ENCODE measurements around the gene ZNF419.
"Not testable (repeated sequence)": the region's sequence is repeated elsewhere in the genome, so short reads cannot be mapped to it uniquely, and the experiment has no call there.

Gene ZNF419

DNA sequence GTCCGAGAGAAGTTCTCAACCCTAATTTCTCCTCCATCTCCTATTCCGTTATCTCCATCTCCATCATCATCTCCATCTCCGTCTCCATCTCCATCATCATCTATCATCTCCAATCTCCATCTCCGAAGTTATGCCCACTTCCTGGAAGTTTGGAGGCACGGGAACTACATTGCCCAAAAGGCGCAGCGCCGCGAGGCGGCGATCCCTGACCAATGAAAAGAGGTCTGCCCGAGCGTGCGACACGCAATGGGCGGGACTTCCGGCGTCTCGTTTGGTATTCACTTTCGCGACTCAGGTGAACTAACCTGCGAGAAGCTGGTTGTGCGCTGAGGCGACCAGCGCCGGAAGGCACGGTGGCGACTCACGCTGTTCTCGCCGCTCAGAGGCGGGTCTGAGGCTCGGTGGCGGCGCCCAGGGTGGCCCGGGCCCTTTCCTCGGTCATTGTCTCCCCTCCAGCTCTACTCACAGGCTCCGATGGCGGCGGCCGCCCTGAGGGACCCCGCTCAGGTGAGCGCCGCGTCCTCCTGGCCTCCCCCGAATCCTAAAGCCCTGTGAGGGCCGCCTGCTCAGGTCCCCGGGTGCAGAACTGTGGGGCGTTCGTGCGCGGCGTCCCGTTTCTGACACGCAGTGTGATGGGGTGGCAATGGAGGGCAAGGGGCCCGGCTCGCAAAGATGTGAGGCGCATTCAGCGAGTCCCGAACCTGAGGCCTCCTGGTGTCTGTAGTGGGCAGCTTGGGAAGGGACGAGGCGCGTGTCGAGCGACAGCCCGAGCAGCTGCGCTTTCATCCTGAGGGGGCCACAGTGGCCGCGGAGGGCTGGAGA is at the start of gene ZNF419:
TSS of gene ZNF419 (plus strand) at position 274 of the 822 bp plus-strand sequence. CDS start at position 475, 201 bp downstream.
- DNase-seq (ENCODE audit: low read depth): peak; percentile 77

DNA sequence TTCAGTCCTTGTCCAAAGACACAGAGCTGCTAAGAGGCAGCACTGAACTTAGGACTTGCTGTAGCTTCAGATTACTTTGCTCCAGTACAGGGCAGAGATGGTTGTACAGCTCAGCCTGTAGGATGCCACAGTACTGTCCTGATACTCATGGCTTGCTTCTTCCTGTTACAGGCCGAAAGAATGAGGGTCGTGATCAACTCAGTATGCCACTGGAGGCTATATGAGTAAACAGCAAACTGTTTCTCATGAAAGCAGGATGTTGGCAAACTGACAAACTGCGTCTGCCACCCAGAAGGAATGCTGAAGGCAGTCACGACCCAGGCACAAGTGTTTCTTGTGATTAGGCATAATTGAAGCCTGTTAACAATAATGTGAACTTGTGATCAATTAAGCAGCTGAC is 49.6 kb upstream of the ZNF419 start:
- DNase-seq (ENCODE audit: low read depth): no peak

DNA sequence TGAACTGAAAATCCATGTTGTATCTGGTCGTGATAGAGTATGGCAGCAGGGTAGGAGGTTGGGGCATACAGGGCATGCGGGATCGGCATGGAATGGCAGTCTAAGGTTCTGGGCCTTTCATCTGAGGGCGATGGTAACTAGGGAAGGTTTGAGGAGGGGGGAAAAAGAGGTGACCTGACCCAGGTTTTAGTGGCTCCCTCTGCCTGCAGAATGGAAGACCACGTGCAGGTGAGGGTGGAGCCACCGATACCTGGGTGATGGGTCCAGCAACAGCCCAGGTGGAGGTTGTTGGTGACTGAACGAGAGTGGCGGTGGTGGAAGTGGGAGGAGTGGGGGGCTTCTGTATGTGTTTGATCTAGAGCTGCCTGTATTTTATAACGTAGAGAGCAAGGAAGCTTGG is 48.6 kb upstream of the ZNF419 start:
- no peak for DNase-seq (ENCODE audit: low read depth)

DNA sequence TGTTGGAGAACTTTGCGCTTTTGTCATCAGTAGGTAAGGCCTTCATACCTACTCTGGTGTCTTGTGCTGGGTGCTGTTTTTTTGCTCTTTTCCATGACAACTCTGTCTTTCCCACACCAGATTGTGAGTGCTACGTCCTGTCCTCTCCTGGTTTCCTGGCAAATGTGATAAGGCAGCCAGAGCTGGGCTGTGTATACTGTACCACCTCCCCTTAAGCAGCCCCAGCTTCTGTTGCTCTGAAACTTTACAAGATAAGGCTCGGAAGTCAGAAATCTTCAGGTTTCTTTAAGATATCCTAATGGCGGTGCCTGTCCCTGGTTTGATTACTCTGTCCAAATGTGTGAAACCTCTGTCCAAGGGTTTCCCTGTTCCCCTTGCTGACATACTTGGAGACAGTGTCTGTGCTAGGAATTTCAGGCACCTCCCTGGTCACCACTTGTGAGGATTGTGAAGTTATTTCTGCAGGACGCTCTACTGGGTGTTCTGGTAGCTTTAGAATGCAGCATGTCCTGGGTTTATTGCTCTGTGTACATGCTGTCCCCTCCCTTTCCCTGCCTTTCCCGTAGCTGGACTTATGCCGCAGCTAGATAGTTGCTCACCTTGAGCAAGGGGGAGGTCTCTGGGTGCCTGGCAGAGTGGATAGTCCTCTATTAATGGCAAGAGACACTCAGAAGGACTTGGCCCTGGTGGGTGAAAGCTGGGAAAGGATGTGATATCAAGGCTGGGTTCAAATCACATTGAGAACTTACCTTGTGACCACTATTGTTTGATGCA is 45.4 kb upstream of the ZNF419 start:
- no peak for DNase-seq (ENCODE audit: low read depth)

DNA sequence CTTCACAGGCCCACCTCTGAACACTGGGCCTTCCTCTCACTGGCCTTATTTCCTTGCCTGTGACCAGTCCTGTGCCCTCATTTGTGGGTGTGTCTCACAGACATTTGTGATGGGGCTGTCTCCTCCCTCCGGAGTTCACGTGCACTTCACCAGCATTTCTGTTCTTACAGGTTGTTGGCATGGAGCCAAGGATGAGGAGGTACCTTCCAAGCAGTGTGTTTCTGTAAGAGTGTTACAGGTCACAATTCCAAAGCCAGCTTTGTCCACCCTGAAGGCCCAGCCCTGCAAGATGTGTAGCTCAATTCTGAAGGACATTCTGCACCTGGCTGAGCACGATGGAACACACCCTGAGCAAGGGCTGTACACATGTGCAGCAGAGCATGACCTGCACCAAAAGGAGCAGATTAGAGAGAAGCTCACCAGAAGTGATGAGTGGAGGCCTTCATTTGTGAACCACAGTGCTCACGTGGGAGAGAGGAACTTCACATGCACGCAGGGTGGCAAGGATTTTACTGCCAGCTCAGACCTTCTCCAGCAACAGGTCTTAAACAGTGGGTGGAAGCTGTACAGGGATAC is 44.3 kb upstream of the ZNF419 start:
- no peak for DNase-seq (ENCODE audit: low read depth)

DNA sequence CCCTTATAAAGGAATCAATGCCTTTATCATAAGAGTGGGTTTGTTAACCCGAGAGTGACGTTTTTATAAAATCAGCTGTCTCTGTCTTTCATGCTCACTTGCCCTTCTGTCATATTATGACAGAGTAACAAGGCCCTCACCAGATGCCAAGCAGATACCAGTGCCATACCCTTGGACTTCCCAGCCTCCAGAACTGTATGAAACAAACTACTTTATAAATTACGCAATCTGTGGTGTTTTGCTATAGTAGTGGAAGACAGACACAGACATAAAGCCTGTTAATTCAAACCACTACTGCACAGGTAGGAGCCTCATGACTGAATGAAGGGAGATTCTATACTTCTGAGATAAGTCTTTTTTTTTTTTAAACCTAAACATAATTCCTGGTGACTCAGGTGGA is 35.2 kb upstream of the ZNF419 start:
- no peak for DNase-seq (ENCODE audit: low read depth)

DNA sequence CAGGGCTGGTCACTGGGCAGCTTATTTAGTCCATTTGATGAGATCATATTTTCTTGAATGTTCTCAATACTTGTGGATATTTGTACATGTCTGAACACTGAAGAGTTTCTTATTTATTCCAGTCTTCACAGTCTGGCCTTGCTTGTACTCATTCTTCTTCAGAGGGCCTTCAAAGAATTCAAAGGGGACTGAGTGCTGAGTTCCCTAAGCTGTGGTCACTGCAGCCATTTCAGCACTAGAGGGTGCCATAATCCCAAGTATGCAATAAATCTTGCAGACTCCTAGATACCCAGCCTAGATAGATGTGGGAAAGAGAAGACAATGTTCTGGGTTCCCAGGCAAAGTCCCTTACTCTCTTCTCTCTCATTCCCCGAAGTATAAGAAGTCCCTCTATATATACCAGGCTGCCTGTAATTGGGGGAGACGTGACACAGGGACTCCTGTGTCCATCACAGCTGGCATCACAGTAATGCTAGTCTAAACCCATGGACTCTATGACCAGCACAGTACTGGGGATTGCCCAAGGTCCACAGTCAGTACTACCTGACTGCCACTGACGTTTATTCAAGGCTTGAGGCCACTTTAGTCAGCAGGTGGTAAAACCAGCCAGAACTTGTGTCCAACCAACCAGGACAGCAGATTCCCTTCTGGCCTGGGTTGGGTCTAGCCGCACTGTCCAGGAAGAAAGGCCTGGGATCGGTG is 21.7 kb upstream of the ZNF419 start:
- no peak for DNase-seq (ENCODE audit: low read depth)

DNA sequence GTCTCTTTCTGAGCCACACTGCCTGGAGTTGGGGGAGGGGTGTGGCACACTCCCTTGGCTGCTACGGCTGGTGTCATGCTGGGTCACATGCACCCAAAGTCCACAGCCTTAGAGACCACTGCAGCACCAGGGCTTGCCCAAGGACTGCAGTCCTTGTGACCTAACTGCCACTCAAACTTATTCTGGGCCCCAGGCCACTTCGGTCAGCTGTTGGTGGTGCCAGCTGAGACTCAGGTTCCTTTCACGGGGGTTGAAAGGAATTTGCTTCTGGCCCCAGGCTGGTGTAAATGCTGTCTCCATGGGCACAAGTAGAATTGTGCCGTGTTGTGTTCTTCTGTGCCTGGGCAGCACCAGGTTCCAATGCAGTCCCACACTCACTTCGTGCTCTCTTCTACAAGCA is 21.1 kb upstream of the ZNF419 start:
- no peak for DNase-seq (ENCODE audit: low read depth)

DNA sequence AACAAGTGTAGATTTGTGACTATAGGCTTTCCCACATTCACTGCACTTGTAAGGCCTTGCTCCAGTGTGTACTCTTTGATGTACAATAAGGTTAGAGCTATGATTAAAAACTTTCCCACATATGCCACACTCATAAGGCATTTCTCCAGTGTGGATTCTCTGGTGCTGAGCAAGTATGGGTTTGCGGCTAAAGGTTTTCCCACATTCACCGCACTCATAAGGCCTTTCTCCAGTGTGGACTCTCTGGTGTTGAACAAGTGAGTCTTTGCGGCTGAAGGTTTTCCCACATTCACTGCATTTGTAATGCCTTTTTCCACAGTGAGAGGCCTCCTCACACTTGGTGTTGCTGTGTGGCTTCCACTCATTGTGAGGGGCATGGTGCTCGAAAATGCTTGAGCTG is 13.9 kb upstream of the ZNF419 start:
- DNase-seq (ENCODE audit: low read depth): no peak

DNA sequence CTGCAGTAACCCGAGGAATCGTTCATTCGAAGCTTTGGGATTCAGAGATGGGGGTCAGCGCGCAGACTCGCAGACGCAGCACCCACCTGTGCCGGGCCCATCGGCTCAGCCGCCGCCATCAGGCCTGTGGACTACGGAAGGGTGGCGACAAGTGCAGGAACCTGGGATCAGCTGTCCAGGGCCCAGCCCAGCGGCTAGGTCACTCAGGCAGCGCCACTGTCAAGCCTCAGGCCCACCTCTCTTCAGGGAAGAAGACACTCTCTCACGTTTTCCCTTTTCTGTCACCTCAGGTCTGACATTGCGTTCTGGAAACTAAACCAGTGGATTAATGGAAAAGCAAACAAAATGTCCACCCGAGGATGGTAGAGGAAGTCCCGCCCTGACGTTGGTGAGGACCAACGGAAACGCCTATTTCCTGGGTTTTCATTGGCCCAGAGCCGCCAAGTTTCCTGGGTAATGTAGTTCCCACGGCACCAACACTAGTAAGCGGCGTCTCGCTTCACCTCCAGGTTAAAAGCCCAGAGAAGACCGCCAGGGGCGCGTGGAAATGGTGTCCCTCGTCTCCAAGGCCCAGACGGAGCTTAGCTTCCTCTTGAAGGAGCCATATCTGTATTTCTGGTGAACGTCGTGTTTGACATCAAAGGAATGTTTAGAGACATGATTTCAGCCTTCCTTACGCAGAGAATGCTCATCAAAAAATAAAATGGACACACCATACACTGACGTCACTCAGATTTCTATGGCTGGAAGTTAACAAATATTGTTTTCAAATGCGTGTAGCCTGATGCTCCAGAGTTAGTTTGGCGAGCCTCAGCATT is 10.2 kb upstream of the ZNF419 start, which contains the start of gene ZNF772:
TSS of gene ZNF772 (minus strand) at position 376 of the 818 bp plus-strand sequence. CDS start at position 119, 257 bp downstream.
- peak; percentile 91 for DNase-seq (ENCODE audit: low read depth)

DNA sequence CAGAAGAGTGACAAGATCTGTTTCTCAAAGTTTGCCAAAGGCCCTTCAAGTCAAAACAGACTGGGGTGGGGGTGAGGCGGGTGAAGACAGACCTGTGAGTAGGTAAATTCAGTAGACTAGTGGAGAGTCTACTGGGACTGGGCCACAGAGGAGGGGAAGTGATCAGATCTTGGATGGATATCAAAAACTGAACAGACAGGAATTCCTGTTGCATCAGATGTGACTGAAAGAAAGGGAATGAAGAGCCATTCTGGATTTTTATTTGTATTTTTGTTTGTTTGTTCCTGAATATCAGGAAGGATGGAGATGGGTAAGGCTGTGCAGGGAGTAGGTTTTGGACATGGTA is 722 bp downstream of the ZNF419 start:
- DNase-seq (ENCODE audit: low read depth): peak; percentile 25

DNA sequence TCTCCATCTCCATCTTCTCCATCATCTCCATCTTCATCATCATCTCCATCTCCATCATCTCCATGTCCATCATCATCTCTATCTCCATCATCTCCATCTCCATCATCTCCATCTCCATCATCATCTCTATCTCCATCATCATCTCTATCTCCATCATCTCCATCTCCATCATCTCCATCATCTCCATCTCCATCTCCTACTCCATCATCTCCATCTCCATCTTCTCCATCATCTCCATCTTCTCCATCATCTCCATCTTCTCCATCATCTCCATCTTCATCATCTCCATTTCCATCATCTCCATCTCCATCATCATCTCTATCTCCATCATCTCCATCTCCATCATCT is 11.8 kb downstream of the ZNF419 start:
- not testable (repeated sequence) for DNase-seq (ENCODE audit: low read depth)

DNA sequence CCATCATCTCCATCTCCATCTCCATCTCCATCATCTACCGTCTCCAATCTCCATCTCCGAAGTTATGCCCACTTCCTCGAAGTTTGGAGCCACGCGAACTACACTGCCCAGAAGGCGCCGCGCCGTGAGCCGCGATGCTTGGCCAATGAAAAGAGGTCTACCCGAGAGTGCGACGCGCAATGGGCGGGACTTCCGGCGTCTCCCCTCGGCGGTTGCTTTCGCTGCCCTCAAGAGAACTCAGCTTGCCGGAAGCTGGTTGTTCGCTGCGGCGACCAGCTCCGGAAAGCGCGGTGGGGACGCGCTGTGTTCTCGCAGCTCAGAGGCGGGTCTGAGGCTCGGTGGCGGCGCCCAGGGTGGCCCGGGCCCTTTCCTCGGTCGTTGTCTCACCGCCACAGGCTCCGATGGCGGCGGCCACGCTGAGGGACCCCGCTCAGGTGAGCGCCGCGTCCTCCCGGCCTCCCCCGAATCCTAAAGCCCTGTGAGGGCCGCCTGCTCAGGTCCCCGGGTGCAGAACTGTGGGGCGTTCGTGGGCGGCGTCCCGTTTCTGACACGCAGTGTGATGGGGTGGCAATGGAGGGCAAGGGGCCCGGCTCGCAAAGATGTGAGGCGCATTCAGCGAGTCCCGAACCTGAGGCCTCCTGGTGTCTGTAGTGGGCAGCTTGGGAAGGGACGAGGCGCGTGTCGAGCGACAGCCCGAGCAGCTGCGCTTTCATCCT is 12.3 kb downstream of the ZNF419 start, which contains the start of gene ZNF773:
TSS of gene ZNF773 (plus strand) at position 259 of the 716 bp plus-strand sequence. CDS start at position 402, 143 bp downstream.
- peak; percentile 95 for DNase-seq (ENCODE audit: low read depth)

DNA sequence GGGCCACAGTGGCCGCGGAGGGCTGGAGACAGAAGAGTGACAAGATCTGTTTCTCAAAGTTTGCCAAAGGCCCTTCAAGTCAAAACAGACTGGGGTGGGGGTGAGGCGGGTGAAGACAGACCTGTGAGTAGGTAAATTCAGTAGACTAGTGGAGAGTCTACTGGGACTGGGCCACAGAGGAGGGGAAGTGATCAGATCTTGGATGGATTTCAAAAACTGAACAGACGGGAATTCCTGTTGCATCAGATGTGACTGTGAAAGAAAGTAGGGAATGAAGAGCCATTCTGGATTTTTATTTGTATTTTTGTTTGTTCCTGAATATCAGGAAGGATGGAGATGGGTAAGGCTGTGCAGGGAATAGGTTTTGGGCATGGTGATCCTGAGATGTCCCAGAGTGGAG is 12.8 kb downstream of the ZNF419 start:
- DNase-seq (ENCODE audit: low read depth): peak; percentile 58

DNA sequence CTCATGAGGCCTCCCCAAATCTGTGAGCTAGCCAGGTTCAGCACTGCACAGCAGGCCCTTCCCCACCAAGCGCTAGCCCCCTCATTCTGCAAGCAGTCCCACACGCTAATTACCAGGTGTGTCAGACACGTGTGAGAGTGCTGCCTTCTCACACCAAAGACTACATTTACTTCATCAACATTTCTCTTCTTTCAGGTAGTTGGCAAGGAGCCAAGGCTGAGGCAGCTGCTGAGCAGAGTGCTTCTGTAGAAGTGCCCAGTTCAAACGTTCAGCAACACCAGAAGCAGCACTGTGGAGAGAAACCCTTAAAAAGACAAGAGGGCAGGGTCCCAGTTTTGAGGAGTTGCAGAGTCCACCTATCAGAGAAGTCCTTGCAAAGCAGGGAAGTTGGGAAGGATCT is 18.6 kb downstream of the ZNF419 start:
- no peak for DNase-seq (ENCODE audit: low read depth)

DNA sequence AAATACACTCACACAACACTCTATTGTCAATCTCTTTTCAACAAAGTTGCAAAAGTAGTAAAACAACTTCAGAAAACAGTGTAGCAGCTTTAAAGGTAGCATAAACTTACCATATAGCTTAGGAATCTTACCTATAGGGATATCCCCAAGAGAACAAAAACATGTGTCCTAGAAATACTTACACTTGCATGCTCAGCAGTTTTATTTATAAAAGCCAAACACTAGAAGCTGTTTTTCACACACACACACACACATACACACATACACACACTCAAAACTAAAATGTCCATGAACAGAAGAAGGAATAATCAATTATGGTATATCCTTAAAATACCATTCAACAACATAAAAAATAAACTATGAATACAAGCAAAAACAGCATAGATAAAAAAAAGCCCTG is 23.9 kb downstream of the ZNF419 start:
- DNase-seq (ENCODE audit: low read depth): no peak

DNA sequence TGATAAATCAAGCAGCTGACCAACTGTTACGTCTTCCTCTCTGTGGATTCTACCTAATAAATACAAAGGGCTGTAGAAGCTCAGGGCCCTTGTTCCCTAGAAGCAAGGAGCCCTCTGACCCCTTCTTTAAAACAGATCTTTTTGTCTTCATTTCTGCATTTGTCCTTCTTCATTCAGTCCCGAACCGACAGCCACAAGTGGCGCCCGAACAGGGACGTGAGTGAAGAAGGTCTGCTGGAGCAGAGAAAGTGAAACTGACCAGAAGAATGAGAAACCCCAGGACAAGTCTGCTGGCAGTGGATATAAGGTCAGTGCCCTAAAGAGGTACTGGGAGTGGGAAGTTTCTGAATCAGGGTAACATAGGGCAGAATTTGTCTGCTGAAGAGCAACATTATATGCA is 25.3 kb downstream of the ZNF419 start:
- peak; percentile 16 for DNase-seq (ENCODE audit: low read depth)

DNA sequence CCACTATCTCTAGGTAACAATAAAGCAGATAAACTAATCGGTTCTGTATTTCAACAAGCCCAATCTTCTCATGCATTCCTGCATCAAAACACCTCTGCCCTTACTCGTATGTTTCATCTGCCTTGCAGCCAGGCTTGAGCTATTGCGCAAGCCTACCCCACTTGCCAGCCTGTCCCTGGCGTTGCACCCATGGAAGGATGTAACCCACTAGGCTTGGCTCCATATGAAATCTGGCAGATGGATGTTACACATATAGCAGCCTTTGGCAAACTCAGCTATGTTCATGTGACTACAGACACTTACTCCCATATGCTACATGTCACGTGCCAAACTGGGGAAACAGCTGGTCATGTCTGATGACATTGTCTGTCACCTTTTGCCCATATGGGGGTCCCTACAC is 27.7 kb downstream of the ZNF419 start:
- DNase-seq (ENCODE audit: low read depth): no peak

DNA sequence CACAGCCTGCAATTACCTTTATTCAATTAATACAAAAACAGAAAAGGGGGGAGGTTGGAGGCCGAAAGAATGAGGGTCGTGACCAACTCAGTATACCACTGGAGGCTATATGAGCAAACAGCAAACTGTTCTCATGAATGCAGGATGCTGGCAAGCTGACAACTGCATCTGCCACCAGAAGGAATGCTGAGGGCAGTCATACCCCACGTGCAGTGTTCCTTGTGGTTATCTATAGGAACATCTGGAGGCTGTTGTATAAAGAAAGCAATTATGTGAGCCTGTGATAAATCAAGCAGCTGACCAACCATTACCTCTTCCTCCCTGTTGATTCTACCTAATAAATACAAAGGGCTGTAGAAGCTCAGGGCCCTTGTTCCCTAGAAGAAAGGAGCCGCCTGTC is 30.5 kb downstream of the ZNF419 start:
- DNase-seq (ENCODE audit: low read depth): not testable (repeated sequence)

DNA sequence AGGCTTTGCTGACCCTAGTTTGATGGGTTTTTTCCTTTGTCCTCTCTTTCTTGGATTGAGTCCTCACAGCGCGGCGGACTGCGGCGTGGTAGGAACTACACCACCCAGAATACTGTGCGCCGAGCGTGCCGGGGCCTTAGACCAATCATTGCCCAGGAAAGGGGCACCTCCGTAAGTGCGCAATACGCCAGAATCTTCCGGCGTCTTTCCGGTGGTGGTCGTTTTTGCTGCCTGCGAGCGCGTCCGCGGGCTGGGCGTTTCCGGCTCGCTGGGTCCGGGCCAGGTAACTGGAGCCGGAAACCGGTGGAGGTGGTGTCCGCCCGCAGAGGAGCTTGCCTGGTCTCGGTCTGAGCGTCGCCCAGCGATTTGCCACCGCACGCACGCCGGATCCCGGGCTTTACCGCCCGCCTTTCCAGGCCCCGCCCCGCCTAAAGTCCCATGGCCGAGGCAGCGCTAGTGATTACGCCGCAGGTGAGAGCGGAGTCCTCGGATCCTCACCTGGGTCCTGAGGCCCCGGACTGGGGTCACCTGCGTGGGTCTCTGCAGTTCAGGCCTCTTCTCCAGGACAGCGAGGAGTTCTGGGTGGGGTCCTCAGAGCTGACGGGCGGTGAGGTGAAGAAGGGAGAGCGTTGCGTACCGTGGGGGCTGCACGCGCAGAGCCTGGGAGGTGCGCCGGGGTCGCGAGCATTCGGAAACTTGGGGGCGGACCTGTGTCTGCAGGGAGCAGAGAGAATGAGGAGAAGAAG is 39.8 kb downstream of the ZNF419 start, which contains the start of gene ZNF549:
TSS of gene ZNF549 (plus strand) at position 221 of the 746 bp plus-strand sequence. CDS start at position 439, 218 bp downstream.
- DNase-seq (ENCODE audit: low read depth): peak; percentile 91

All from fibroblast of gingiva (primary cell).